Lung (tissue), 12 donors: ENCODE measurements around the gene HSPB2. TPM values are rescaled to one million over a fixed set of nuclear protein-coding genes. Genes with fewer than 3 reads are reported as not detected.

Experiments used
- ATAC-seq: fragments of 200-7000 bp; cut with Tn5 transposase; one replicate; pipeline ENCODE4 v1.9.1; 2020; ENCODE audit warnings: moderate number of reproducible peaks; ENCODE audit not compliant: insufficient read depth, low FRiP score
- DNase-seq, 3 donors: peaks; one replicate each; pipeline ENCODE4 v3.0.0-alpha.2; 2013 to 2017
- H3K27ac ChIP-seq, 2 donors: one replicate each; pipeline ENCODE4 v1.5.1; 2013; ENCODE audit warnings: mild to moderate bottlenecking in 2 of 2, moderate library complexity in 2 of 2, control low read depth in 1 of 2, inconsistent platforms in 1 of 2, low read depth in 1 of 2, low read length in 1 of 2
- H3K27me3 ChIP-seq, 3 donors: one replicate each; pipeline ENCODE4 v1.5.1; 2013; ENCODE audit warnings: low read length in 2 of 3; ENCODE audit not compliant: control insufficient read depth in 3 of 3, insufficient read depth in 3 of 3
- H3K36me3 ChIP-seq, 4 donors: one replicate each; pipeline ENCODE4 v1.5.1; 2013; ENCODE audit warnings: low read length in 4 of 4, mild to moderate bottlenecking in 1 of 4, moderate library complexity in 1 of 4; ENCODE audit not compliant: control insufficient read depth in 4 of 4, insufficient read depth in 4 of 4
- H3K4me1 ChIP-seq, 5 donors: one replicate each; pipeline ENCODE4 v1.5.1; 2013; ENCODE audit warnings: low read length in 5 of 5, mild to moderate bottlenecking in 2 of 5, moderate library complexity in 1 of 5; ENCODE audit not compliant: control insufficient read depth in 5 of 5, insufficient read depth in 5 of 5
- H3K4me3 ChIP-seq: one replicate; pipeline ENCODE4 v1.5.1; 2013; ENCODE audit warnings: mild to moderate bottlenecking, control low read depth, moderate library complexity
- H3K9ac ChIP-seq, 2 donors: one replicate each; pipeline ENCODE4 v1.5.1; 2013; ENCODE audit warnings: low read length in 2 of 2, control low read depth in 1 of 2; ENCODE audit not compliant: insufficient read depth in 1 of 2
- H3K9me3 ChIP-seq, 4 donors: one replicate each; pipeline ENCODE4 v1.5.1; 2013; ENCODE audit warnings: low read length in 3 of 4, mild to moderate bottlenecking in 1 of 4, moderate library complexity in 1 of 4; ENCODE audit not compliant: control insufficient read depth in 4 of 4, insufficient read depth in 3 of 4
- CTCF ChIP-seq: IDR thresholded peaks from 2 replicates; pipeline ENCODE4 v1.5.1; 2012; ENCODE audit warnings: mild to moderate bottlenecking; ENCODE audit errors: control extremely low read depth, extremely low read depth
- WGBS, 2 donors: extraction: QIAGEN DNeasy Blood & Tissue Kit; methylation state at CpG; one replicate each; pipeline ENCODE4 v1.1.7; 2013; 5-methylcytosine and 5-hydroxymethylcytosine counted together
- polyA plus RNA-seq, 2 donors: library from polyadenylated mRNA; stranded (reverse); fragments of 200-250 nt; gene quantifications; one replicate each; pipeline ENCODE4 v1.2.1, GENCODE V29; 2013
- total RNA-seq, 2 donors: library from RNA; depleted of rRNA in 1 of 2; stranded (reverse); fragments of >200 nt in 1 of 2; gene quantifications; one replicate each; pipeline ENCODE4 v1.2.1, GENCODE V29; 2014 to 2021
- donor health status: control.
- donor health status: control.
- donor health status: Bipolar disorder and iron deficiency.
- donor health status: healthy.
- donor health status: DM: yes; HTN: yes; CAD: no.

Gene HSPB2
- total and polyA plus RNA-seq, 4 donors = 0.65 to 5.4 (median 3.8) TPM

GRCh38 chr11:111944139-111944538 lies 31.6 kb downstream of the HSPB2 start:
- no peaks in the 10 kb centered on the region for H3K9me3 ChIP-seq
- no peaks in the 10 kb centered on the region for H3K27me3 ChIP-seq
- no peak overlapping the region for H3K9ac ChIP-seq
- H3K27ac ChIP-seq = no peak overlapping the region
- DNase-seq = peak in 1 of 3 donors; percentile 20
- peaks cover 0 to 3% (median 0%) of the 10 kb centered on the region in 4 donors for H3K36me3 ChIP-seq
- 40 to 47% methylated on average over 3 of the region's 3 CpGs for WGBS, 2 donors
- H3K4me1 ChIP-seq = peaks cover 0 to 13% (median 1%) of the 10 kb centered on the region in 5 donors
- no peak for TF ChIP-seq CTCF
- H3K4me3 ChIP-seq = no peak overlapping the region
- ATAC-seq = no peak

GRCh38 chr11:111944651-111945051 lies 32.1 kb downstream of the HSPB2 start:
- Histone ChIP-seq H3K27ac (peak overlapping the region in 1 of 2 donors; percentile 26), H3K27me3 (no peaks in the 10 kb centered on the region), H3K9me3 (no peaks in the 10 kb centered on the region), H3K9ac (no peak overlapping the region), H3K4me1 (peaks cover 0 to 13% (median 1%) of the 10 kb centered on the region in 5 donors), H3K36me3 (peaks cover 0 to 3% (median 0%) of the 10 kb centered on the region in 4 donors), H3K4me3 (no peak overlapping the region)
- TF ChIP-seq CTCF = no peak
- no peak for DNase-seq
- 72 to 76% methylated on average over 5 of the region's 5 CpGs for WGBS, 2 donors
- peak; percentile 17 for ATAC-seq

- Histone ChIP-seq H3K9ac (no peak overlapping the region), H3K9me3 (no peaks in the 10 kb centered on the region), H3K27me3 (no peaks in the 10 kb centered on the region), H3K4me3 (no peak overlapping the region), H3K27ac (no peak overlapping the region), H3K36me3 (peaks cover 0 to 3% (median 0%) of the 10 kb centered on the region in 4 donors), H3K4me1 (peaks cover 0 to 13% (median 1%) of the 10 kb centered on the region in 5 donors)
- 66 to 90% methylated on average over 1 of the region's 1 CpG for whole genome bisulfite sequencing, 2 donors
- ATAC-seq (no peak), DNase-seq (no peak)
- no peak for TF ChIP-seq CTCF
Measured at GRCh38 chr11:111945198-111945597, 32.7 kb downstream of the HSPB2 start.

GRCh38 chr11:111946499-111946898 lies 34.0 kb downstream of the HSPB2 start:
- Histone ChIP-seq H3K4me1 (peaks cover 0 to 13% (median 1%) of the 10 kb centered on the region in 5 donors), H3K27ac (no peak overlapping the region), H3K9me3 (no peaks in the 10 kb centered on the region), H3K36me3 (peaks cover 0 to 3% (median 0%) of the 10 kb centered on the region in 4 donors), H3K9ac (no peak overlapping the region), H3K27me3 (no peaks in the 10 kb centered on the region), H3K4me3 (no peak overlapping the region)
- no peak for TF ChIP-seq CTCF
- ATAC-seq = no peak
- no peak for DNase-seq
- 65 to 93% methylated on average over 3 of the region's 3 CpGs for WGBS, 2 donors
